Loucy (cell line): ENCODE data around the gene SPOCK1.

Experiments used
- H2AFZ ChIP-seq: fragments of 200-600 bp; sonication (generic); 2 replicates; pipeline ENCODE4 v1.6.0; 2016; ENCODE audit warnings: antibody characterized with exemption, mild to moderate bottlenecking, low read length, moderate library complexity
- H3F3A ChIP-seq: fragments of 200-600 bp; 2 replicates; pipeline ENCODE4 v1.6.0; 2016; ENCODE audit warnings: antibody characterized with exemption, low read depth, mild to moderate bottlenecking
- H3K27me3 ChIP-seq: fragments of 200-600 bp; sonication (generic); 2 replicates; pipeline ENCODE4 v1.6.1; 2014; ENCODE audit warnings: low read length, mild to moderate bottlenecking; ENCODE audit not compliant: insufficient read depth, poor library complexity, severe bottlenecking
- H3K36me3 ChIP-seq: fragments of 200-600 bp; sonication (generic); 2 replicates; pipeline ENCODE4 v1.6.1; 2016; ENCODE audit warnings: low read length; ENCODE audit not compliant: insufficient read depth
- H3K4me1 ChIP-seq: fragments of 200-600 bp; sonication (generic); 2 replicates; pipeline ENCODE4 v1.5.1; 2014; ENCODE audit warnings: low read length, mild to moderate bottlenecking; ENCODE audit not compliant: insufficient read depth, poor library complexity, severe bottlenecking
- H3K4me2 ChIP-seq: fragments of 200-600 bp; sonication (generic); 2 replicates; pipeline ENCODE4 v1.6.0; 2014; ENCODE audit warnings: antibody characterized with exemption, low read length, low read depth, mild to moderate bottlenecking; ENCODE audit not compliant: poor library complexity, severe bottlenecking
- H3K4me3 ChIP-seq: fragments of 200-600 bp; sonication (generic); 2 replicates; pipeline ENCODE4 v1.5.1; 2014; ENCODE audit warnings: low read length, mild to moderate bottlenecking, mixed read lengths; ENCODE audit not compliant: poor library complexity, severe bottlenecking
- H3K79me2 ChIP-seq: fragments of 200-600 bp; sonication (generic); 2 replicates; pipeline ENCODE4 v1.6.1; 2014; ENCODE audit warnings: low read length; ENCODE audit not compliant: insufficient read depth
- H3K9ac ChIP-seq: fragments of 200-600 bp; sonication (generic); 2 replicates; pipeline ENCODE4 v1.6.0; 2014; ENCODE audit warnings: mild to moderate bottlenecking, low read depth, low read length, moderate library complexity; ENCODE audit not compliant: poor library complexity, severe bottlenecking
- H3K9me2 ChIP-seq: fragments of 200-600 bp; sonication (generic); replicated peaks from 2 replicates; pipeline ENCODE4 v1.6.1; 2016; ENCODE audit warnings: low read depth, low read length, mixed read lengths
- H3K9me3 ChIP-seq: fragments of 200-600 bp; sonication (generic); 2 replicates; pipeline ENCODE4 v1.6.1; 2014; ENCODE audit warnings: mild to moderate bottlenecking, antibody characterized with exemption, low read length, low read depth; ENCODE audit not compliant: insufficient read depth
- H4K20me1 ChIP-seq: fragments of 200-600 bp; sonication (generic); 2 replicates; pipeline ENCODE4 v1.6.0; 2014; ENCODE audit warnings: antibody characterized with exemption, low read length, mild to moderate bottlenecking; ENCODE audit not compliant: insufficient read depth, poor library complexity, severe bottlenecking
- EZH2phosphoT487 ChIP-seq: fragments of 200-600 bp; IDR thresholded peaks from 2 replicates; pipeline ENCODE4 v1.6.1; 2018; ENCODE audit warnings: antibody characterized with exemption, mild to moderate bottlenecking, moderate library complexity, borderline replicate concordance
- TF ChIP-seq, protein P1 (sequence below): fragments of 200-600 bp; sonication (generic); conservative IDR thresholded peaks from 2 replicates; pipeline ENCODE4 v1.5.1; 2014; ENCODE audit warnings: mild to moderate bottlenecking, antibody characterized with exemption, low read length

Gene SPOCK1

DNA sequence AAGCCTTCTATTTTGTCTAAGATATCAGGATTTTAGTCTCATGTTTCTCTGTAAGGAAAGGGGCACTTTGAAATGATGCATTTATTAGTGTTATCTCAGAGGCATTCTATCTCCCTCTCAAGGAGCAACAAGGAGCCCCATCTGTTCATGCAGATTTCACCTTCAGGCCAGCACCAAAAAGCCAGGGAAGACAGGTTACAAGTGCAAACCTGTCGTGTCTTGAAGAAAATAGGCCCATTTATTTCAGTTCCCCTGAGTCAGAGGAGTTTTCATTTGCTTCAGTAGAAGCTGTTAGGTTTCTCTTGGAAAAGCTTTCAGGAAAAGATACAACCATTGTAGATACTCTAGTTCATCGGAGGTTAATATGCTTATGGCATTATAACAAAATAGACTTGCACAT is 97.2 kb downstream of the SPOCK1 start:
- Histone ChIP-seq H3K36me3 (no peaks in the 10 kb centered on the region), H3K4me1 (no peaks in the 10 kb centered on the region), H3K4me2 (no peak overlapping the region), H3K9ac (no peak overlapping the region), H2AFZ (no peak overlapping the region), H3K9me2 (no peaks in the 10 kb centered on the region), H3K27me3 (no peaks in the 10 kb centered on the region), H4K20me1 (no peaks in the 10 kb centered on the region), H3K9me3 (no peaks in the 10 kb centered on the region), H3K79me2 (no peaks in the 10 kb centered on the region), H3K4me3 (no peak overlapping the region), H3F3A (no peaks in the 10 kb centered on the region)
- TF ChIP-seq, protein P1, sequence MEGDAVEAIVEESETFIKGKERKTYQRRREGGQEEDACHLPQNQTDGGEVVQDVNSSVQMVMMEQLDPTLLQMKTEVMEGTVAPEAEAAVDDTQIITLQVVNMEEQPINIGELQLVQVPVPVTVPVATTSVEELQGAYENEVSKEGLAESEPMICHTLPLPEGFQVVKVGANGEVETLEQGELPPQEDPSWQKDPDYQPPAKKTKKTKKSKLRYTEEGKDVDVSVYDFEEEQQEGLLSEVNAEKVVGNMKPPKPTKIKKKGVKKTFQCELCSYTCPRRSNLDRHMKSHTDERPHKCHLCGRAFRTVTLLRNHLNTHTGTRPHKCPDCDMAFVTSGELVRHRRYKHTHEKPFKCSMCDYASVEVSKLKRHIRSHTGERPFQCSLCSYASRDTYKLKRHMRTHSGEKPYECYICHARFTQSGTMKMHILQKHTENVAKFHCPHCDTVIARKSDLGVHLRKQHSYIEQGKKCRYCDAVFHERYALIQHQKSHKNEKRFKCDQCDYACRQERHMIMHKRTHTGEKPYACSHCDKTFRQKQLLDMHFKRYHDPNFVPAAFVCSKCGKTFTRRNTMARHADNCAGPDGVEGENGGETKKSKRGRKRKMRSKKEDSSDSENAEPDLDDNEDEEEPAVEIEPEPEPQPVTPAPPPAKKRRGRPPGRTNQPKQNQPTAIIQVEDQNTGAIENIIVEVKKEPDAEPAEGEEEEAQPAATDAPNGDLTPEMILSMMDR = no peak
- no peak for TF ChIP-seq EZH2phosphoT487

- no peak for TF ChIP-seq EZH2phosphoT487
- TF ChIP-seq, protein P1 = no peak
- Histone ChIP-seq H2AFZ (no peak overlapping the region), H3K9ac (no peak overlapping the region), H3K27me3 (no peaks in the 10 kb centered on the region), H3K9me2 (no peaks in the 10 kb centered on the region), H3K4me3 (no peak overlapping the region), H4K20me1 (no peaks in the 10 kb centered on the region), H3K4me1 (no peaks in the 10 kb centered on the region), H3K36me3 (no peaks in the 10 kb centered on the region), H3K79me2 (no peaks in the 10 kb centered on the region), H3K9me3 (no peaks in the 10 kb centered on the region), H3K4me2 (no peak overlapping the region), H3F3A (no peaks in the 10 kb centered on the region)
These were observed 98.6 kb downstream of the SPOCK1 start for GRCh38 chr5:137400571-137400970.

GRCh38 chr5:137399911-137400310 is 99.2 kb downstream of the SPOCK1 start:
- Histone ChIP-seq H3K36me3 (no peaks in the 10 kb centered on the region), H3K4me1 (no peaks in the 10 kb centered on the region), H3K9me3 (no peaks in the 10 kb centered on the region), H3K9me2 (no peaks in the 10 kb centered on the region), H3K27me3 (no peaks in the 10 kb centered on the region), H3F3A (no peaks in the 10 kb centered on the region), H3K4me3 (no peak overlapping the region), H4K20me1 (no peaks in the 10 kb centered on the region), H3K4me2 (no peak overlapping the region), H3K79me2 (no peaks in the 10 kb centered on the region), H2AFZ (no peak overlapping the region), H3K9ac (no peak overlapping the region)
- no peak for TF ChIP-seq EZH2phosphoT487
- TF ChIP-seq, protein P1 = no peak
